Measurements from ENCODE around the gene RALGDS. TPM values are rescaled to one million over a fixed set of nuclear protein-coding genes. Genes with fewer than 3 reads are reported as not detected.
"Not testable (repeated sequence)": the region's sequence is repeated elsewhere in the genome, so short reads cannot be mapped to it uniquely, and the experiment has no call there.

Gene RALGDS
- total RNA-seq, 1 donor from 2014 or later: 94.4 TPM

DNA sequence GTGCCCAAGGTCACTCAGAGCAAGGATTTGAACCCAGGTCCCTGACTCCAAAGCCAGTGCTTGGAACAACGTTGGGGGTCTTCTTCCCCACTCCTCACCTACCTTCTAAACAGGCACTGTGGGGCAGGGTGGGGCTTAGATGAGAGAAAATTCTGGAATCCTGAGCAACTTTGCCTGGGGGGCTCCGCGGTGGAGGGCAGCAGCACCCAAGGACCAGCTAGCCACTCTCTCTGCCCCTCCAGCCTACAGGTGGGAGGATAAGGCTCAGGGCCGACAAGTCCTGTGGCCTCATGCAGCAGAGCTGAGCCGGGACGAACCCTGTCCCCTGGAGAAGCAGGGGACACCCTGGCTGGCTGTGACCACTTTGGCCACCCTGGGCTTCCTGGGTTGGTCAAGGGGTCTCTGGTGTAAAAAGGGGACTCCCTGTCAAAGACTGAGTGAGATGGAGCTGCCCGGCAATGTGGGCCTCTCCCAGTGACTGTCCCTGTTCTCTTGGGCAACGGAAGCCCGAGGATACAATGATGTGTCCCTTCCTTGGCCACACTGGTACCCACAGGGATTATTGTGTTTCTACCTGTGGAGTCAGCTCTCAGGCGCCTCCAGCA lies 32.8 kb downstream of the RALGDS start:
- no peaks in the 10 kb centered on the region for H3K27me3 Mint-ChIP-seq (ENCODE audit: insufficient read depth)
- H3K9me3 Mint-ChIP-seq: no peaks in the 10 kb centered on the region

DNA sequence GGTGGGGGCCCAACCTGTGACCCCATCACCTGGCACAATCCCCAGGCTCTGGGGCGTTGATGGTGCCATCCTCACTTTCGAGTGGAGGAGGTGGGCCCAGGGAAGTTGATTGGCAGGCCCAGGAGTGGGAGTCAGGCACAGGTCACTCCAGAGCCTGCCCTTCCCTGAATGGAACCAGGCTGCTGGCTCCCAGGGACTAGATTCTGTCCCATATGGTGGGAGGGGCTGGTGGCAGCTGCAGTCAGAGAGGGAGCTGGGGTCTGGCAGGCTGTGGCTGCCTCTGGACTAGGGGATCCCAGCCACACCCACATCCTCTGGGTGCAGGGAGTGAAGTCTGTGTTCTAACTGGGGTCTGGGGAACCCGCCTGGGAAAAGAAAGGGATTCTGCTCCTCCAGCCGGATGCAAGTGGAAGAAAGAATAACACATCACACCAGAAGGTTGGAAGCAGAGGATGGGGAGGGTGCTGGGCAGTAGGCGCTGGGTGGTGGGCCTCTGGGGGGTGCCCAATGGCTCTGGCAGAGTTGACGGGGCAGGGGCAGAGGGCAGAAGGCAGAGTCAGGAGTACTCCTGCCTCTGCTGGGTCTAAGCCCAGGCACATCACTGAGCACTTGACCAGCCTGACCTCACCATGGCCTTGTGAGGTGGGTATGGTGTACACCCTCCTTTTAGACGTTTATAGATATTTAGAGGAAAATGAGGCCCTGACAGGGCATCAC lies 33.5 kb downstream of the RALGDS start:
- H3K36me3 Mint-ChIP-seq (ENCODE audit: low read depth): no peaks in the 10 kb centered on the region
- H3K4me3 Mint-ChIP-seq: no peak overlapping the region
- H3K4me1 Mint-ChIP-seq (ENCODE audit: low read depth): no peaks in the 10 kb centered on the region
- intact Hi-C loops (cut with micrococcal nuclease): no loop called here
- no peaks in the 10 kb centered on the region for H3K27me3 Mint-ChIP-seq (ENCODE audit: insufficient read depth)
- H3K27ac Mint-ChIP-seq: no peak overlapping the region
- no peaks in the 10 kb centered on the region for H3K9me3 Mint-ChIP-seq
- no peak for DNase-seq (ENCODE audit: low spot score)

More for the DNA sequence above, 32.8 kb downstream of the RALGDS start:
- intact Hi-C loops (cut with micrococcal nuclease): no loop called here
- Mint-ChIP-seq H3K4me3 (no peak overlapping the region), H3K36me3 (ENCODE audit: low read depth) (no peaks in the 10 kb centered on the region), H3K27ac (no peak overlapping the region), H3K4me1 (ENCODE audit: low read depth) (no peaks in the 10 kb centered on the region)
- DNase-seq (ENCODE audit: low spot score): no peak

DNA sequence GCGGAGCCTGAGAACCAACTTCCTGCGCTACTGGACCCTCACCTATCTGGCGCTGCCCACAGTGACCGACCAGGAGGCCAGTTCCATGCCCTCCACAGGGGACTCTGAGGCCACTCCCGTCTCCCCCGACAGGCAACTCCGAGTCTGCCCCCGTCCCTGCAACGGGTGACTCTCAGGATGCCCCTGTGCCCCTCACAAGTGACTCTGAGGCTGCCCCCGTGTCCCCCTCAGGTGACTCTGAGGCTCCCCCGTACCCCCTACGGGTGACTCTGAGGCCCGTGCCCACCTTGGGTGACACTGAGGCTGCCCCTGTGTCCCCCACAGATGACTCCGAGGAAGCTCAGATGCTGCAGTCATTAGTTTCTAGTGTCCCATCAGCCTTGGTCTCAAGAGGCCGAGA lies 34.1 kb downstream of the RALGDS start:
- no peak for DNase-seq (ENCODE audit: low spot score)
- no peak overlapping the region for H3K4me3 Mint-ChIP-seq
- no peaks in the 10 kb centered on the region for H3K36me3 Mint-ChIP-seq (ENCODE audit: low read depth)
- no peaks in the 10 kb centered on the region for H3K9me3 Mint-ChIP-seq
- no peaks in the 10 kb centered on the region for H3K27me3 Mint-ChIP-seq (ENCODE audit: insufficient read depth)
- H3K4me1 Mint-ChIP-seq (ENCODE audit: low read depth): no peaks in the 10 kb centered on the region
- no peak overlapping the region for H3K27ac Mint-ChIP-seq
- intact Hi-C loops (cut with micrococcal nuclease): no loop called here

DNA sequence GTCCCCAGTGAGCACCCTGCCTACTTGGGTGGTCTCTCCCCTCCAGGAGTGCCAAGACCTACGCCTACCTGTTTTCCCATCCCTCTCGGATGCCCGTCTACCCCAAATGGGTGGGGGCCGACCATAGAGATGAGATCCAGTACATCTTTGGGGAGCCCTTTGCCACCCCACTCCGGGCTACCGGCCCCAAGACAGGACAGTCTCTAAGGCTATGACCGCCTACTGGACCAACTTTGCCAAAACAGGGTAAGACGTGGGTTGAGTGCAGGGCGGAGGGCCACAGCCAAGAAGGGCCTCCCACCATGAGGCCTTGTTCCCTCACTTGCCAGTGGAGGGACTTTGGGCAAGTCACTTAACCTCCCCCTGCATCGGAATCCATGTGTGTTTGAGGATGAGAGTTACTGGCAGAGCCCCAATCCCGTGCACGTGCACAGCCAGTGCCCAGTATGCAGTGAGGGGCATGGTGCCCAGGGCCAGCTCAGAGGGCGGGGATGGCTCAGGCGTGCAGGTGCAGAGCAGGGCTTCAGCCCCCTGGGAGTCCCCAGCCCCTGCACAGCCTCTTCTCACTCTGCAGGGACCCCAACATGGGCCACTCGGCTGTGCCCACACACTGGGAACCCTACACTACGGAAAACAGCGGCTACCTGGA lies 34.7 kb downstream of the RALGDS start:
- H3K4me1 Mint-ChIP-seq (ENCODE audit: low read depth); intact Hi-C loops (cut with micrococcal nuclease); H3K36me3 Mint-ChIP-seq (ENCODE audit: low read depth); DNase-seq (ENCODE audit: low spot score); H3K4me3 Mint-ChIP-seq; H3K27ac Mint-ChIP-seq; H3K27me3 Mint-ChIP-seq (ENCODE audit: insufficient read depth); H3K9me3 Mint-ChIP-seq: not testable (repeated sequence)

DNA sequence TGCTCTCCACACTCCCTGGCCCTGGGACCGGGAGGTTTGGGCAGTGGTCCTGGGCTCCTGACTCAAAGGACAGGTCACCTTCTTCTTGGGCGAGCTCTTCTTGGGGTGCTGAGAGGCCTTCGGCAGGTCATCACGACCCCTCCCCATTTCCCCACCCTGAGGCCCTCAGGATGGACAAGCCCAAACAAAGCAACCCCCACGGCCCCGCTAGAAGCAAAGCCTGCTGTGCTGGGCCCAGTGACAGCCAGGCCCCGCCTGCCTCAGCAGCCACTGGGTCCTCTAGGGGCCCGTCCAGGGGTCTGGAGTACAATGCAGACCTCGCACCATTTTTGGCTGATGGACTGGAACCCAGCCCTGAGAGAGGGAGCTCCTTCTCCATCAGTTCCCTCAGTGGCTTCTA lies 37.4 kb downstream of the RALGDS start:
- H3K27ac Mint-ChIP-seq; H3K9me3 Mint-ChIP-seq; DNase-seq (ENCODE audit: low spot score); H3K36me3 Mint-ChIP-seq (ENCODE audit: low read depth); H3K27me3 Mint-ChIP-seq (ENCODE audit: insufficient read depth); H3K4me3 Mint-ChIP-seq; H3K4me1 Mint-ChIP-seq (ENCODE audit: low read depth); intact Hi-C loops (cut with micrococcal nuclease): not testable (repeated sequence)

DNA sequence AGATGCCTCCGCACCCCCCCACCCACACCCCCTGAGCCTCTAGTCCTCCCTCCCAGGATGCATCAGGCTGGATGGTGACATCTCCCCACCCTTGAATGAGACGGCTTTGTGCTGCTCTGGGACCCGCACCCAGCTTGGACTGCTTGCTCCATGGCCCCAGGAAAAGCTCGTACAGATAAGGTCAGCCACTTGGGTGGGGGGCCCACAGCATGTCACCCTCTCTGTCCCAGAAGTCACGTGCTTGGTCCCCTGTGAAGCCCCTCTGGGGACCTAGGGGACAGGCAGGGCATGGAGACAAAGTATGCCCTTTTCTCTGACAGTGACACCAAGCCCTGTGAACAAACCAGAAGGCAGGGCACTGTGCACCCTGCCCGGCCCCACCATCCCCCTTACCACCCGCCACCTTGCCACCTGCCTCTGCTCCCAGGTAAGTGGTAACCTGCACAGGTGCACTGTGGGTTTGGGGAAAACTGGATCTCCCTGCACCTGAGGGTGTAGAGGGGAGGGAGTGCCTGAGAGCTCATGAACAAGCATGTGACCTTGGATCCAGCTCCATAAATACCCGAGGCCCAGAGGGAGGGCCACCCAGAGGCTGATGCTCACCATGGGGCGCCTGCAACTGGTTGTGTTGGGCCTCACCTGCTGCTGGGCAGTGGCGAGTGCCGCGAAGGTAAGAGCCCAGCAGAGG lies 38.9 kb downstream of the RALGDS start:
- H3K4me3 Mint-ChIP-seq; H3K36me3 Mint-ChIP-seq (ENCODE audit: low read depth); DNase-seq (ENCODE audit: low spot score); H3K27me3 Mint-ChIP-seq (ENCODE audit: insufficient read depth); H3K4me1 Mint-ChIP-seq (ENCODE audit: low read depth); H3K9me3 Mint-ChIP-seq; H3K27ac Mint-ChIP-seq; intact Hi-C loops (cut with micrococcal nuclease): not testable (repeated sequence)

DNA sequence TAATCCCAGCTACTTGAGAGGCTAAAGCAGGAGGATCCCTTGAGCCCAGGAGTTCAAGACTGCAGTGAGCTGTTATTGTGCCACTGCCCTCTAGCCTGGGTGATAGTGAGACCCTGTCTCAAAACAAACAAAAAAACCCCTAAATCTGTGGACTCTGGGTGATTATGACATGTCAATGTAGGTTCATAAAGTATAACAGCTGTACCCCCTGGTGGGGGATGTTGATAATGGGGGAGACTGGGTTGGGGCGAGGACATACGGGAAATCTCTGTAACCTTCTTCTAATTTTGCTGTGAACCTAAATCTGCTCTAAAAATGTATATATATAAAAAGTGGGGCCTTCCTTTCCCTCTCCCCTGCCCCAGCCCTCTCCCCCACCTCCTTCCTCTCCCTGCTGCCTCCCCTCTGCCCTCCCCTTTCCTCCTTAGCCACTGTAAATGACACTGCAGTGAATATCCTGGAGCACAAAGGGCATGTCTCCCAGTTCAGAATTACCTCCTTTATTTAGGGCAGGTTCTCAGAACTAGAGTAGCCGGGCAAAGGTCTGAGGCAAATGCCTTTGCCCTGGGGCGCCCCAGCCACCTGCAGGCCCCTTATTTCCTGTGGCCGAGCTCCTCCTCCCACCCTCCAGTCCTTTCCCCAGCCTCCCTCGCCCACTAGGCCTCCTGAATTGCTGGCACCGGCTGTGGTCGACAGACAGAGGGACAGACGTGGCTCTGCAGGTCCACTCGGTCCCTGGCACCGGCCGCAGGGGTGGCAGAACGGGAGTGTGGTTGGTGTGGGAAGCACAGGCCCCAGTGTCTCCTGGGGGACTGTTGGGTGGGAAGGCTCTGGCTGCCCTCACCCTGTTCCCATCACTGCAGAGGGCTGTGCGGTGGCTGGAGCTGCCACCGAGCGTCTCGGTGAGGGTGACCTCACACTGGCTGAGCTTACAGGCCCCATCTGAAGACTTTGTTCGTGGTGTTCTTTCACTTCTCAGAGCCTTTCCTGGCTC lies 40.0 kb downstream of the RALGDS start:
- H3K36me3 Mint-ChIP-seq (ENCODE audit: low read depth); H3K4me1 Mint-ChIP-seq (ENCODE audit: low read depth); H3K4me3 Mint-ChIP-seq; DNase-seq (ENCODE audit: low spot score); H3K27ac Mint-ChIP-seq; H3K9me3 Mint-ChIP-seq; H3K27me3 Mint-ChIP-seq (ENCODE audit: insufficient read depth); intact Hi-C loops (cut with micrococcal nuclease): not testable (repeated sequence)

DNA sequence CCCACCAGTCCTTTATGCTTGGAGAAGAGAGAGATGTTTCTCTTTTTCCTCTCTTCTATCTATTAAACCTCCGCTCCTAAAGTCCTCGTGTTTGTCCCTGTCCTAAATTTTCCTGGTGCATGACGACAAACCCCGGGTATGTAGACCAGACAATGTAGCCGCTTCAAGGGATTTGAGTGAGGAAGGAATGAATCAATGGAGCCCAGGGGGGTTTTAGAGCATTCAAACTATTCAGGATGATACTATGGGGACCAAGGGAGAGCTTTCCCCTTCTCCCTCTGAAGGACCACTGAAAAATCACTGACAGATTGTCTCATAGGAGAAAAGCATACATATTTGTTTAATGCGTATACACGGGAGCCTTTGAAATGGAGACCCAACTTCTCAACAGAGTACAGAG lies 40.9 kb downstream of the RALGDS start:
- H3K4me3 Mint-ChIP-seq: no peak overlapping the region
- no peaks in the 10 kb centered on the region for H3K36me3 Mint-ChIP-seq (ENCODE audit: low read depth)
- H3K27ac Mint-ChIP-seq: no peak overlapping the region
- no peaks in the 10 kb centered on the region for H3K9me3 Mint-ChIP-seq
- no peaks in the 10 kb centered on the region for H3K4me1 Mint-ChIP-seq (ENCODE audit: low read depth)
- intact Hi-C loops (cut with micrococcal nuclease): no loop called here
- no peak for DNase-seq (ENCODE audit: low spot score)
- peaks cover 7% of the 10 kb centered on the region for H3K27me3 Mint-ChIP-seq (ENCODE audit: insufficient read depth)

DNA sequence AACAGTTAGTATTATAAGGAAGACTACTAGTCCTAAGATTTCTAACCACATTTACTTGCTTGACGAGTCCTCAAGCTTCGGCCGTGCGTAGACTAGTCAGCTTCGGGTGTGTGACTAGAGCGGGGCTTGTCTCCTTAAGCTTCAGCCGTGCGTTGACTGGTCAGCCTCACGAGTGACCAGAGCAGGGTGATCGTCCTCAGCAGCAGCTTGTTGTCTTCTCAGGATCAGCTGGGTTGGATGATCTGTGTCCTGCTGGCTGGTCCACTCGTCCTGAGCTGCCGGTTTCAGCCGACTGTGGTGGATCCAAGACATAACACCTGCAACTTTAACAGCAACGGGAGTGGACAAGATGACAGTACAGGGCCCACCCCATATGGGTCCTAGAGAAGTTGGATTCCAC lies 42.6 kb downstream of the RALGDS start:
- Mint-ChIP-seq H3K9me3 (no peaks in the 10 kb centered on the region), H3K4me3 (no peak overlapping the region), H3K36me3 (ENCODE audit: low read depth) (no peaks in the 10 kb centered on the region), H3K4me1 (ENCODE audit: low read depth) (no peaks in the 10 kb centered on the region), H3K27ac (no peak overlapping the region), H3K27me3 (ENCODE audit: insufficient read depth) (peaks cover 14% of the 10 kb centered on the region)
- intact Hi-C loops (cut with micrococcal nuclease): no loop called here
- no peak for DNase-seq (ENCODE audit: low spot score)

DNA sequence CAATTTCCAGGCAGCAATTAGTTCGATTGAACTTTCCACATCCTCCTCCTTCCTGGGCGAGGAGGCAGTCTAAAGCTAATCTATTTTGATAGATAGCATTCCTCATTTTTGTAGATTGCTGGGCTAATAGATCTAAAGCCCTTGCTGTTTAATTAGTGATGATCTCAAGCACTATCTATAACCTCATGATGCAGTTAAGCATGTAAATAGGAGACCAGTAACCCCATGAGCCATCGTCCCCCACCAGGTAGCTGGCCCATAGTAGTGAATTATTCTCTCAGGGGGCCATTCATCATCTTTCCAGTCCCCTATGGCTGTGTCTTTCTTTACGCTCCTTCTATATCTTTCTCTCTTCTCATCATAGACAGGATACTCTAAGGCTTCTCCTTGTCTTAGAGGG lies 44.3 kb downstream of the RALGDS start:
- H3K9me3 Mint-ChIP-seq: no peaks in the 10 kb centered on the region
- peaks cover 14% of the 10 kb centered on the region for H3K27me3 Mint-ChIP-seq (ENCODE audit: insufficient read depth)
- H3K36me3 Mint-ChIP-seq (ENCODE audit: low read depth): peaks cover 2% of the 10 kb centered on the region
- intact Hi-C loops (cut with micrococcal nuclease): no loop called here
- H3K4me3 Mint-ChIP-seq: no peak overlapping the region
- no peaks in the 10 kb centered on the region for H3K4me1 Mint-ChIP-seq (ENCODE audit: low read depth)
- H3K27ac Mint-ChIP-seq: no peak overlapping the region
- DNase-seq (ENCODE audit: low spot score): no peak

DNA sequence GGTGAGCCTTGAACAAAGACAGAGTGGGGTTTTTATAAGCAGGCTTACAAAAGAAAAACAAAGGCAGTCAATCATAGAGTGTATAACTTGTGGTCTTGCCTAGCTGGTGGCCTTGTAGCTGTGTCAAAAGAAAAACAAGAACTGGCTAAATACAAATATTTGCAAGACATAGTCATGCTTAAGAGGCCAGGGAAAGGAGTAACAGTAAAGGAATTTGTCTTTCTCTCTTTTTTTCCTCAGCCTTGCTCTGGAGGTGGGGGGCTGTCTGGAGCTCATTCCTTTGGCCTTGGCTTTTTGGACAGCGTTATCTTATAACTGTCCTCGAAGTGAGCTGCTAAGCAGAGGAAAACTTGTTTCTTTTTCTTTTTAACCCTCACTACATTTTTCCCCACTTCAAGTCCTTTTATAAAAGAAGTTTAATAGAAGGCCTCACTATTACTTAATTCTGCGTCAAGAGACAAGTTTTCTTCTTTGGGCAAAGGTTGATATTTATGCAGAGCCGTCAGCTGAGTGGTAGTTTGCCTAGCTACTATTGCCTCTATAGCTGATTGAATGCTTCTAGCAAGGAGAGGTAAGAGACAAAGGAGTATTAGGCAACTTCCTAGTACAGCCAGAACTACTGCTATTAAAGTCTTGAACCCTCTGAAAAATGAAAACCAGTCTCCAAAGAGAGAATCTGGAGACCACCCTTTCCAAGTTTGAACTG lies 45.0 kb downstream of the RALGDS start:
- Mint-ChIP-seq H3K27ac (no peak overlapping the region), H3K4me1 (ENCODE audit: low read depth) (no peaks in the 10 kb centered on the region), H3K4me3 (no peak overlapping the region), H3K36me3 (ENCODE audit: low read depth) (peaks cover 3% of the 10 kb centered on the region), H3K27me3 (ENCODE audit: insufficient read depth) (peaks cover 14% of the 10 kb centered on the region), H3K9me3 (no peaks in the 10 kb centered on the region)
- no peak for DNase-seq (ENCODE audit: low spot score)
- intact Hi-C loops (cut with micrococcal nuclease): no loop called here

DNA sequence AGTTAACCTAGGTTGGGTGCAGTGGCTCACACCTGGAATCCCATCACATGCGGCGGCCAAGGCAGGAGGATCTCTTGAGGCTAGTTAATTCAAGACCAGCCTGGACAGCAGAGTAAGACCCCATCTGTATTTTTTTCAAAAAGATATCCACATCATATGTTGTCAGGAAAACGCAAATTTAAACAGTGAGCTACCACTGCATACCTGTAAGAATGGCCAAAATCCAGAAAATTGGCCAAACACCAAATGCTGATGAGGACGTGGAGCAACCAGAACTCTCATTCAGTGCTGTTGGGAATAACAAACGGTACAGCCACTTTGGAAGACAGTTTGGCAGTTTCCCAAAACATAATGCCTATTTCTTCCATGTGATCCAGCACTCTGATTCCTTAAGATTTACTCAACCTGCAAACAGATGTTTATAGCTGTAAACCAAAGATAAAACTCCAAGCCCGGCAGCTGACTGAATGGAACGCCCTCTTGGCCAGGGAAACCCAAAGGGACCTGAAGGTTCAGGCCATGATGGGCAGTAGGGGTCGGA lies 46.9 kb downstream of the RALGDS start:
- intact Hi-C loops (cut with micrococcal nuclease): no loop called here
- DNase-seq (ENCODE audit: low spot score): no peak
- no peaks in the 10 kb centered on the region for H3K4me1 Mint-ChIP-seq (ENCODE audit: low read depth)
- peaks cover 3% of the 10 kb centered on the region for H3K36me3 Mint-ChIP-seq (ENCODE audit: low read depth)
- no peaks in the 10 kb centered on the region for H3K9me3 Mint-ChIP-seq
- H3K4me3 Mint-ChIP-seq: no peak overlapping the region
- peaks cover 7% of the 10 kb centered on the region for H3K27me3 Mint-ChIP-seq (ENCODE audit: insufficient read depth)
- no peak overlapping the region for H3K27ac Mint-ChIP-seq

All from activated T-helper 1 cell treated with anti-CD3 and anti-CD28 coated beads, Interleukin-12 subunit alpha, Interleukin-12 subunit beta, Interleukin-2, Interleukin-4 antibody, amounts not matched to agents 30 ng/mL and 10 ng/mL and 1 ng/mL, durations not matched to agents 14 hours and 24 hours and 36 hours (primary cell).